ENCODE results near the gene LRRC49. TPM values are rescaled to one million over a fixed set of nuclear protein-coding genes. Genes with fewer than 3 reads are reported as not detected.
A peak's percentile ranks its signal among the peaks of the same experiment; 100 is the strongest.

The LRRC49 gene
- polyA plus RNA-seq, 2 of the 4 experiments (the other 2 are of a cell fraction): 10.0 to 14.3 TPM

DNA sequence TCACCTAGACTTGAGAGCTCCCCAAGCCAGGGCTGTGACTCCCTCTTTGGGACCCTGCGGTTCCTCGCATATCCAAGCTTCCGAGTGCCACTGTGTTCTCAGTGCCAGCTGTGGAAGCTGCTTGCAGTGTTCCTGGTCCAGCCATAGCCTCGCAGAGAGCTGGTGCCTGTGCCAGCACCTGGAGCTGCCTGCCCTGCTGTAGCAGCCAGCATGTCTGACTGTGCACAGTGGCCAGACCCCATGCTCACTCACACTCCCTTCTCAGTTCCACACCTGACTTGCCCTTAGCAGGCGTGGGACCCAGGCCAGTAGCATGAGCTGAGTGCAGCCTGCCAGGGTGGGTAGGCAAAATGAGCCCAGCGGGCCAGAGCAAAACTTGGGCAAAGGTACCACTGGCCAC is 25.3 kb downstream of the LRRC49 start:
- Histone ChIP-seq H3K27ac (no peak overlapping the region), H3K4me2 (no peak overlapping the region), H3K4me1 (no peaks in the 10 kb centered on the region), H3K9me3 (no peaks in the 10 kb centered on the region), H3K4me3 (no peak overlapping the region)
- FAIRE-seq: no peak
- no peak for TF ChIP-seq FOXS1 (CRISPR knock-in tag; IDR thresholded peaks at IDR 0.05)
- no peak for TF ChIP-seq HEYL (CRISPR knock-in tag; IDR thresholded peaks at IDR 0.05)
- TF ChIP-seq HES2 (IDR thresholded peaks at IDR 0.05): no peak
- no peak for TF ChIP-seq HDAC2 (IDR thresholded peaks at IDR 0.05)
- TF ChIP-seq TFCP2L1 (CRISPR knock-in tag; IDR thresholded peaks at IDR 0.05): no peak
- TF ChIP-seq, protein P1, sequence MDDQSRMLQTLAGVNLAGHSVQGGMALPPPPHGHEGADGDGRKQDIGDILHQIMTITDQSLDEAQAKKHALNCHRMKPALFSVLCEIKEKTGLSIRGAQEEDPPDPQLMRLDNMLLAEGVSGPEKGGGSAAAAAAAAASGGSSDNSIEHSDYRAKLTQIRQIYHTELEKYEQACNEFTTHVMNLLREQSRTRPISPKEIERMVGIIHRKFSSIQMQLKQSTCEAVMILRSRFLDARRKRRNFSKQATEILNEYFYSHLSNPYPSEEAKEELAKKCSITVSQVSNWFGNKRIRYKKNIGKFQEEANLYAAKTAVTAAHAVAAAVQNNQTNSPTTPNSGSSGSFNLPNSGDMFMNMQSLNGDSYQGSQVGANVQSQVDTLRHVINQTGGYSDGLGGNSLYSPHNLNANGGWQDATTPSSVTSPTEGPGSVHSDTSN (IDR thresholded peaks at IDR 0.05): no peak
- TF ChIP-seq ATOH8 (CRISPR knock-in tag; IDR thresholded peaks at IDR 0.05; ENCODE audit: low read depth): no peak
- TF ChIP-seq JUN (IDR thresholded peaks at IDR 0.05): no peak
- TF ChIP-seq E2F6 (IDR thresholded peaks at IDR 0.05; ENCODE audit: borderline replicate concordance, low read depth): no peak
- TF ChIP-seq ZNF302 (CRISPR knock-in tag; IDR thresholded peaks at IDR 0.05): no peak
- TF ChIP-seq ESRRA (IDR thresholded peaks at IDR 0.05; ENCODE audit: borderline replicate concordance, low read length): no peak
- TF ChIP-seq ZSCAN20 (CRISPR knock-in tag; IDR thresholded peaks at IDR 0.05): no peak
- TF ChIP-seq NFE2L2 (conservative IDR thresholded peaks at IDR 0.05; ENCODE audit: low read length): no peak
- TF ChIP-seq MYC (IDR thresholded peaks at IDR 0.05; ENCODE audit: borderline replicate concordance, low read length): no peak
- TF ChIP-seq KDM5A (IDR thresholded peaks at IDR 0.05): no peak
- TF ChIP-seq CBX8 (IDR thresholded peaks at IDR 0.05): no peak
- TF ChIP-seq ZC3H11A (IDR thresholded peaks at IDR 0.05): no peak
- TF ChIP-seq SREBF2 (IDR thresholded peaks at IDR 0.05): no peak
- ChIA-PET CTCF (interaction anchor here (1.1 kb wide), 1 partner anchor 17 kb away, joined by 3 read pairs; no protein-coding TSS in a partner anchor), POLR2A (no interaction called here)
- ATAC-seq: no peak
- 84% methylated on average over 6 of the region's 6 CpGs for WGBS (ENCODE audit: missing lambda C conversion rate)
- no peak for DNase-seq (ENCODE audit: low read depth in 1 of 2, low spot score in 1 of 2)

DNA sequence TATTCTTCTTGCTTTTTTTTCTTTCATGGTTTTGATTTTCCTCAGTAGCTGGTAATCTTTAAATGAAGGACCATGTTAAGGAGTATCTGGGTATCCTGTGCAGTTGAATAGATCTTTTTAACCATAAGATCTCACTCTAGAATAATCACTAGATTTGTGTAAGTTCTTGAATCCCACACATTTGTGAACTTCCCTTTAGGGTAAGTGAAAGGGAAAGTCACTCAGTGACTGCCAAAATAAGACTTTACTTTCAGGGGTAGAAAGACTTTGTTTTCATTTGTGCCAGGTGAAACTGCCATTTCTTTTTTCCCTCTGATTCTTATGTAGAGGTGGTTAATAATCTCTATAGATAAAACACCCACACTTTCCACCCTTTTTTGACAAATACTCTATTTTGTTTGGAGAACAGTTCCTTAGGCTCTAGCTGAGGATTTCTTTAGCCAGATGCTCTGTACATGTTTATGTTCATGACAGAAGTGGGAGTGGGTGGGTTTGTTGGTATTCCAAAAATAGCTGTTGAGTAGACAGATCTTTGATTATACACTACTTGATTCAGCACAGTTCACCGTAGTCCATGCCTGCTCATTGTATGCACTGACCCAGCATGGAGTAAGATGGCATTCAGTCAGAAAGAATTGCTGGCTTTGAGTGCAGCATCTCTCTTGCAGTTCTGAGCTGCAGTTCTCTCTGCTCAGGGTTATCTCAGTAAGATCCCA is 28.5 kb downstream of the LRRC49 start:
- 78% methylated on average over 1 of the region's 1 CpG for WGBS (ENCODE audit: missing lambda C conversion rate)
- FAIRE-seq (peak; percentile 59), DNase-seq (ENCODE audit: low read depth in 1 of 2, low spot score in 1 of 2) (no peak), ATAC-seq (no peak)
- H3K4me2 ChIP-seq: no peak overlapping the region
- H3K27ac ChIP-seq: no peak overlapping the region
- ChIA-PET POLR2A (no interaction called here), CTCF (interaction anchor here (0.5 to 1.0 kb wide), 2 partner anchors 8 to 351 kb away, joined by 3 read pairs; no protein-coding TSS in a partner anchor)
- no peak overlapping the region for H3K4me3 ChIP-seq
- H3K4me1 ChIP-seq: no peaks in the 10 kb centered on the region
- TF ChIP-seq HDAC2 (IDR thresholded peaks at IDR 0.05) (no peak), NFE2L2 (conservative IDR thresholded peaks at IDR 0.05; ENCODE audit: low read length) (no peak), NPAS2 (CRISPR knock-in tag; IDR thresholded peaks at IDR 0.05; ENCODE audit: borderline replicate concordance) (no peak), ESRRA (IDR thresholded peaks at IDR 0.05; ENCODE audit: borderline replicate concordance, low read length) (no peak), CBX2 (IDR thresholded peaks at IDR 0.05; ENCODE audit: borderline replicate concordance, low read depth) (no peak), KDM5A (IDR thresholded peaks at IDR 0.05) (no peak), HMGXB4 (CRISPR knock-in tag; IDR thresholded peaks at IDR 0.05; ENCODE audit: borderline replicate concordance) (no peak), RAD21 (conservative IDR thresholded peaks at IDR 0.05 in 1 of 2, IDR thresholded peaks at IDR 0.05 in 1 of 2) (no peak), RFX5 (IDR thresholded peaks at IDR 0.05) (no peak), JUN (IDR thresholded peaks at IDR 0.05) (no peak)
- no peaks in the 10 kb centered on the region for H3K9me3 ChIP-seq

Data from A549 (cell line).